Measurements from ENCODE around the gene C1GALT1. TPM values are rescaled to one million over a fixed set of nuclear protein-coding genes. Genes with fewer than 3 reads are reported as not detected.

C1GALT1 gene
- total RNA-seq, 6 donors from 2014 or later: 11.5 to 75.9 (median 34.7) TPM

- no peak overlapping the region for H3K27ac ChIP-seq
- TF ChIP-seq POLR2A (IDR thresholded peaks at IDR 0.05): no peak
Observed at GRCh38 chr7:7178081-7178480, 4.3 kb upstream of the C1GALT1 start.

GRCh38 chr7:7178906-7179305 lies 3.4 kb upstream of the C1GALT1 start:
- Histone ChIP-seq H3K9me3 (no peaks in the 10 kb centered on the region), H3K4me3 (no peak overlapping the region), H3K27ac (no peak overlapping the region), H3K4me1 (peaks cover 10 to 18% (median 13%) of the 10 kb centered on the region in 4 donors), H3K27me3 (no peaks in the 10 kb centered on the region), H3K36me3 (no peaks in the 10 kb centered on the region)
- ATAC-seq (ENCODE audit: low FRiP score in 2 of 2) (no peak), DNase-seq (peak in 1 of 2 donors; percentile 27)
- peak in 1 of 4 donors; percentile 35 for TF ChIP-seq EP300 (IDR thresholded peaks at IDR 0.05)
- no peak for TF ChIP-seq POLR2A (IDR thresholded peaks at IDR 0.05)
- 67 to 88% methylated on average over 1 of the region's 1 CpG for WGBS, 2 donors

More at GRCh38 chr7:7178081-7178480, 4.3 kb upstream of the C1GALT1 start:
- DNase-seq (no peak), ATAC-seq (ENCODE audit: low FRiP score in 2 of 2) (no peak)
- Histone ChIP-seq H3K9me3 (no peaks in the 10 kb centered on the region), H3K36me3 (no peaks in the 10 kb centered on the region), H3K4me1 (peaks cover 4 to 13% (median 9%) of the 10 kb centered on the region in 4 donors), H3K4me3 (no peak overlapping the region), H3K27me3 (no peaks in the 10 kb centered on the region)
- 96 to 98% methylated on average over 2 of the region's 2 CpGs for WGBS, 2 donors

GRCh38 chr7:7180725-7181449 lies 1.5 kb upstream of the C1GALT1 start:
- Histone ChIP-seq H3K9me3 (no peaks in the 10 kb centered on the region), H3K4me3 (peak overlapping the region in 3 of 4 donors; percentile 71 to 86 (median 82)), H3K27me3 (no peaks in the 10 kb centered on the region), H3K4me1 (peaks cover 18 to 37% (median 22%) of the 10 kb centered on the region in 4 donors), H3K27ac (peak overlapping the region; percentile 93 to 98 (median 97)), H3K36me3 (no peaks in the 10 kb centered on the region)
- DNase-seq (no peak), ATAC-seq (ENCODE audit: low FRiP score in 2 of 2) (no peak)
- WGBS, 2 donors: 73 to 82% methylated on average over 8 of the region's 8 CpGs
- no peak for TF ChIP-seq CTCF (IDR thresholded peaks at IDR 0.05)
- TF ChIP-seq POLR2AphosphoS5 (IDR thresholded peaks at IDR 0.05): no peak
- no peak for TF ChIP-seq POLR2A (IDR thresholded peaks at IDR 0.05)
- no peak for TF ChIP-seq EP300 (IDR thresholded peaks at IDR 0.05)

- Histone ChIP-seq H3K4me3 (peak overlapping the region; percentile 53 to 86 (median 76)), H3K36me3 (no peaks in the 10 kb centered on the region), H3K27me3 (no peaks in the 10 kb centered on the region), H3K27ac (peak overlapping the region; percentile 93 to 98 (median 97)), H3K4me1 (peaks cover 18 to 38% (median 21%) of the 10 kb centered on the region in 4 donors), H3K9me3 (no peaks in the 10 kb centered on the region)
- WGBS, 2 donors: 0 to 1% methylated on average over 12 of the region's 12 CpGs
- ATAC-seq (ENCODE audit: low FRiP score in 2 of 2) (peak; percentile 51 to 61), DNase-seq (peak in 1 of 2 donors; percentile 64)
- TF ChIP-seq POLR2AphosphoS5 (IDR thresholded peaks at IDR 0.05): no peak
- no peak for TF ChIP-seq CTCF (IDR thresholded peaks at IDR 0.05)
- no peak for TF ChIP-seq POLR2A (IDR thresholded peaks at IDR 0.05)
- no peak for TF ChIP-seq EP300 (IDR thresholded peaks at IDR 0.05)
Observed at GRCh38 chr7:7181519-7182155, 707 bp upstream of the C1GALT1 start.

- ATAC-seq (ENCODE audit: low FRiP score in 2 of 2): peak; percentile 41 to 67
- Histone ChIP-seq H3K27me3 (no peaks in the 10 kb centered on the region), H3K4me3 (peak overlapping the region; percentile 63 to 86 (median 76)), H3K4me1 (peaks cover 18 to 35% (median 20%) of the 10 kb centered on the region in 4 donors), H3K27ac (peak overlapping the region; percentile 93 to 98 (median 97)), H3K36me3 (no peaks in the 10 kb centered on the region), H3K9me3 (no peaks in the 10 kb centered on the region)
- no peak for TF ChIP-seq POLR2AphosphoS5 (IDR thresholded peaks at IDR 0.05)
- TF ChIP-seq EP300 (IDR thresholded peaks at IDR 0.05): no peak
- TF ChIP-seq CTCF (IDR thresholded peaks at IDR 0.05): no peak
- TF ChIP-seq POLR2A (IDR thresholded peaks at IDR 0.05): no peak
- peak; percentile 82 to 93 for DNase-seq
- WGBS, 2 donors: 1% methylated on average over 20 to 44 of the region's 44 CpGs
Observed at GRCh38 chr7:7183061-7183837, 905 bp downstream of the C1GALT1 start.

Measured in upper lobe of left lung (tissue), 6 donors.